Cardiac ventricle fibroblast (primary cell): ENCODE measurements around the gene FXYD4. TPM values are rescaled to one million over a fixed set of nuclear protein-coding genes. Genes with fewer than 3 reads are reported as not detected.

Experiments used
- total RNA-seq: library from RNA; depleted of rRNA; stranded (reverse); fragments of >200 nt; gene quantifications from 2 replicates; pipeline ENCODE4 v1.2.3, GENCODE V29; 2015

FXYD4 gene, protein sequence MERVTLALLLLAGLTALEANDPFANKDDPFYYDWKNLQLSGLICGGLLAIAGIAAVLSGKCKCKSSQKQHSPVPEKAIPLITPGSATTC
- not detected in 2 replicates for total RNA-seq

DNA sequence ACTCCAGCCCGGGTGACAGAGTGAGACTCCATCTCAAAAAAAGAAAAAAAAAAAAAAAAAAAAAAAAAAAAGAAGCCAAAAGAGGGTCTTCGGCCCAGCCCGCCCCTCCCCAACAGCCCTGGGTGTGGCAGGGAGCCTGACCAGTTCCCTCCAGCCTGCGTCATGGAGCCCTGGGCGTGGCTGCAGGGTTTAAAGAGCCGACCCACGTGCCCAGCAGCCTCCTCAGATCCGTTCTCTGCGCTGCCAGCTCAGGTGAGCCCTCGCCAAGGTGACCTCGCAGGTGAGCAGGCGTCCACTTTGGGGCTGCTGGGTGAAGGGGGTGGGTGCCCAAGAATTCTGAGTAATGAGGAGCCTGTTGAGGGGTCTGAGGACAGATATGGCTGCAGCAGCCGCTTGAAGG is at the start of gene FXYD4:
FXYD4 (plus strand) TSS at position 219 of the 400 bp plus-strand sequence. CDS start 2,111 bp downstream, outside the sequence.

DNA sequence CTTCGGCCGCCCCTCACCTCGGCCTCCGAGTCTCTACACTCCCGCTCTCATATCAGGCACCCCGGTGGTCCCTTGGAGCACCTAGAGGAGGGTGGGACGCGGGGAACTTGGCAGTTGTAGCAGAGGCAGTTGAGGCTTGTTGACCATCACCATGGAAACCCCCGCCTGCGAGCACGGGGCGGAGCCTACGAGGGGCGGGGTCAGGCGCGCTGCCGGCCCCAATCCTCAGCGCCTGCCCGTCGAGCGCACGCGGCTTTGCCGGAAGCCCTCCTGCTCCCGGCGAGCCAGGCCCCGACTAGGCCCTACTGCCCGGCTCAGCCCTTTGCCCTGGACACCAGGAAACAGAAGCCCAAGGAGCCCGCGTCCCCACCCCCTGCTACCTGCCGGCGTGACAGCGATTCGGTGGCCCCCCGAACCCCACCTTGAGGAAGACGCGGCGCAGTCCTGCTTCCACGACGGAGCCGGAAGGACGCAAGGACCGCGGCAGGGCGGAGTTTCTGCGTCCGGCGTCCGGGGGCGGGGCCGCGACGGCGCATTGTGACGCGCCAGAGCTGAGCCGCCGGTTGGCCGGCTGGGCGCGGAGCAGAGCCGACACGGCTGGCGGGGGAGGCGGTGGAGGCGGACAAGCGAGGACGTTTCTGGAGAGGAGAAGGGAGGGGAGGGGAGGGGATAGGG is 37.4 kb downstream of the FXYD4 start, which contains the start of gene HNRNPF:
HNRNPF (minus strand) TSS at position 477 of the 675 bp plus-strand sequence. CDS start 21,302 bp downstream, outside the sequence.

Other genes starting within 250 kb of the FXYD4 start
- gene CSGALNACT2, start 233.2 kb upstream of the FXYD4 start, total RNA-seq = 17.2 and 17.5 TPM in 2 replicates
- gene RASGEF1A, start 104.6 kb upstream of the FXYD4 start, total RNA-seq = 0.05 and 0.06 TPM in 2 replicates
- gene HNRNPF, start 37.5 kb downstream of the FXYD4 start, total RNA-seq = 149 and 159 TPM in 2 replicates
- 5.4 and 7.2 TPM in 2 replicates for gene ZNF487, start 65.5 kb downstream of the FXYD4 start, total RNA-seq
- gene ZNF239, start 203.0 kb downstream of the FXYD4 start, total RNA-seq = 3.1 and 5.0 TPM in 2 replicates
- gene ZNF485, start 234.8 kb downstream of the FXYD4 start, total RNA-seq = 3.3 and 3.7 TPM in 2 replicates